ENCODE results near the gene ACTN3.

DNA sequence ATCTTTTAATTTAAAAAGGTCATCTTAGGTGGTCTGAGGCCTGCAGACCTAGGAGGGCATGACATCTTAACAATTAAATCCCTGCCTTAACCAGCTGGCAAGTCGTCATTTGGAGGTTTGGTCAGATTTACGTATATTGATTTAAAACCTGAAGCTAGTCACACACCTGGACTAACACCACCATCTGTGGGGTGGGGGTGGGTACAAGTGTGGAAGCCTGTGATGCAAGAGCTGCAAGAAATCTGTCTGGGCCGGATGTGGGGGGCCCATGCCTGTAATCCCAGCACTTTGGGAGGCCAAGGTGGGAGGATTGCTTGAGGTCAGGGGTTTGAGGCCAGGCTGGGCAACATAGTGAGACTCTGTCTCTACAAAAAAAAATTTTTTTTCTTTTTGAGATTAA, 34.6 kb downstream of the ACTN3 start:
- TF ChIP-seq, protein P1, sequence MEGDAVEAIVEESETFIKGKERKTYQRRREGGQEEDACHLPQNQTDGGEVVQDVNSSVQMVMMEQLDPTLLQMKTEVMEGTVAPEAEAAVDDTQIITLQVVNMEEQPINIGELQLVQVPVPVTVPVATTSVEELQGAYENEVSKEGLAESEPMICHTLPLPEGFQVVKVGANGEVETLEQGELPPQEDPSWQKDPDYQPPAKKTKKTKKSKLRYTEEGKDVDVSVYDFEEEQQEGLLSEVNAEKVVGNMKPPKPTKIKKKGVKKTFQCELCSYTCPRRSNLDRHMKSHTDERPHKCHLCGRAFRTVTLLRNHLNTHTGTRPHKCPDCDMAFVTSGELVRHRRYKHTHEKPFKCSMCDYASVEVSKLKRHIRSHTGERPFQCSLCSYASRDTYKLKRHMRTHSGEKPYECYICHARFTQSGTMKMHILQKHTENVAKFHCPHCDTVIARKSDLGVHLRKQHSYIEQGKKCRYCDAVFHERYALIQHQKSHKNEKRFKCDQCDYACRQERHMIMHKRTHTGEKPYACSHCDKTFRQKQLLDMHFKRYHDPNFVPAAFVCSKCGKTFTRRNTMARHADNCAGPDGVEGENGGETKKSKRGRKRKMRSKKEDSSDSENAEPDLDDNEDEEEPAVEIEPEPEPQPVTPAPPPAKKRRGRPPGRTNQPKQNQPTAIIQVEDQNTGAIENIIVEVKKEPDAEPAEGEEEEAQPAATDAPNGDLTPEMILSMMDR (IDR thresholded peaks at IDR 0.05; ENCODE audit: borderline replicate concordance, extremely low read depth, low read length, poor library complexity, severe bottlenecking) = no peak
- TF ChIP-seq EZH2 (IDR thresholded peaks at IDR 0.05; ENCODE audit: borderline replicate concordance, low read depth, low read length, severe bottlenecking) = no peak
